HG03025 (cell line): ENCODE measurements around the gene KCNMB3.
A peak's percentile ranks its signal among the peaks of the same experiment; 100 is the strongest.
"Not testable (repeated sequence)": the region's sequence is repeated elsewhere in the genome, so short reads cannot be mapped to it uniquely, and the experiment has no call there.

Source experiments
- ATAC-seq: cut with Tn5 transposase; IDR thresholded peaks from one replicate; pipeline ENCODE4 v1.9.1; 2021; ENCODE audit warnings: mild to moderate bottlenecking, moderate library complexity; ENCODE audit not compliant: unreplicated experiment, low FRiP score

The KCNMB3 gene

DNA sequence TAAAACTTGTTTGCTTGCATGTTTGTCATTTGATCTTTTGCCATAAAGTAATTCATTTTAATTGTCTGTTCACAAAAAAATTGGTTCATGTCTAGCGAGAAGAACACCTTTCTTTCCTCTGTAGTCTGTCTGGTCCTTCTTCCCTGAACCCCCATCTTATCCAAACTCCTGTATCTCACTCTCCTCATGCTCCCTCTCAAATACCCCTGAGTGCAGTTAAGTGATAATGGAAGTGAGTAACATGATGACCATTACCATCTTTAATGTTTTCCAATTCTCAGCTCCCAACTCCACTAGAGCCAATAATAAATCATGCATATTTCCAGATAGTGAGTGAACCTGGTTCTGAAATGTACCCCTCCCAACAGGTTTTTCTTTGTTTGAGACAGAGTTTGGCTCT, 14.2 kb upstream of the KCNMB3 start:
- no peak for ATAC-seq

GRCh38 chr3:179264449-179264848, 13.5 kb upstream of the KCNMB3 start:
- no peak for ATAC-seq

- no peak for ATAC-seq
These were observed 12.2 kb upstream of the KCNMB3 start for GRCh38 chr3:179263134-179263533.

DNA sequence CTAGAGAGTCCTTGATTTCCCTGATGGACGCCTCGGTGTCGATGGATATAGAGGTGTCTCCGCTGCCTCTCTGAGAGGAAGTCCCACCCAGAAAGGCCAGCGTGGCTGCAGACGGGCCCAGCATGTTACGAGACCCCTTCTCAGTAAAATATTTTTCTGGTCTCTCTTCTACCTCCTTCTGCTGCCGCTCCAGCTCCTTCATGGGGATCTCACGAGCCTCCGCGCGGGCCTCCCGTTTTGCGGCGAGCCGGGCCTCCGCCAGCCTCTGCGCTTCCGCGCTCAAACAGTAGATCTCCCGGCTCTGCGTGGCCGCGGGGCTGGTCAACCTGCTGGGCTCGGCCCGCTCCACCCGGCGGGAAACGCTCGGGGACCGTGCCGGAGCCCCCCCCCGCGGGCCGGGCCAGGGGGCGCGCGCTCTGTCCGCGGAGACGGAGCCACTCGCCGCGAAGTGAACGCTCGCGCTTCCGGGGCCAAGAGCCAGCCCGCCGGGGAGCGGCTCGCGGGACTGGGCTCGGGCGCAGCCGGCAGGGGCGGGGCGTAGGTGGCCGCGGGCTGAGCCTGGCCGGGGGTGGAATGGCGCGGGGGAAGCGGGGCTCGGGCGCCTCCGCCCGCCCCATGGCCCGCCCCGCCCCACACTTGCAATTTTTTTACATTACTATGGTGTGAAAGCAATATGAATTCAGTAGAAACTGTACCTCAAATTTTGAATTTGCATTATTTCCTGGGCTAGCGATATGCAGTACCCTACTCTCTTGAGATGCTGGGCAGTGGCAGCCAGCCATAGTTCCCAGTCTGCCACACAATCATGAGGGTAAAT, 10.2 kb upstream of the KCNMB3 start:
- peak; percentile 72 for ATAC-seq

- ATAC-seq = not testable (repeated sequence)
These were observed 9.2 kb upstream of the KCNMB3 start for GRCh38 chr3:179259959-179260756.

DNA sequence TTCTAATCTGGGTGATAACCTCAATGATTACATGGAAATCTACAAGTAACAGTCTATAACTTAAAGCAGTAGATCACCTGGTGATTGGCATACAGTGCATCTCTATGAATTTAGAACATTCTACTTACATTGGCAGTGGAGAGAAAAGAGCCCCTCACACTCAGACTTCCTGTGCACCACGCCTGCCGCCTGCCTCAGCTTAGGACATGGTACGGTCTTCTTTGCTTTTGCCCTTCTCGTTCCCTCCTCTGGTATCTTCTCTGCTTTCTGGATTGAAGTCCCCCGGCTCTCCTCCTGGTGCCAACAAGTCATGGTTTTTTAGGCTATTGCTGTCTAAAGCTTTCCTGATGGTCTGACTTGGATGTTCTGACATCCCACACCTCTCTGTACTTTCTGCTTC, 7.9 kb upstream of the KCNMB3 start:
- no peak for ATAC-seq

DNA sequence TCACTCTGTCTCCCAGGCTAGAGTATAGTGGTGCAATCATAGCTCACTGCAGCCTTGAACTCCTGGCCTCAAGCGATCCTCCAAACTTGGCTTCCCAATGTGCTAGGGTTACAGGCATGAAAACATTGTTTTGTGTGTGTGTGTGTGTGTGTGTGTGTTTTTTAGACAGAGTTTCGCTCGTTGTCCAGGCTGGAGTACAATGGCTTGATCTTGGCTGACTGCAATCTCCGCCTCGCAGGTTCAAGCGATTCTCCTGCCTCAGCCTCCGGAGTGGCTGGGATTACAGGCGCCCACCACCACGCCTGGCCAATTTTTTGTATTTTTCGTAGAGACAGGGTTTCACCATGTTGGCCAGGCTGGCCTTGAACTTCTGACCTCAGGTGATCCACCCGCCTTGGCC, 6.8 kb upstream of the KCNMB3 start:
- not testable (repeated sequence) for ATAC-seq

GRCh38 chr3:179256813-179257212, 5.9 kb upstream of the KCNMB3 start:
- no peak for ATAC-seq

DNA sequence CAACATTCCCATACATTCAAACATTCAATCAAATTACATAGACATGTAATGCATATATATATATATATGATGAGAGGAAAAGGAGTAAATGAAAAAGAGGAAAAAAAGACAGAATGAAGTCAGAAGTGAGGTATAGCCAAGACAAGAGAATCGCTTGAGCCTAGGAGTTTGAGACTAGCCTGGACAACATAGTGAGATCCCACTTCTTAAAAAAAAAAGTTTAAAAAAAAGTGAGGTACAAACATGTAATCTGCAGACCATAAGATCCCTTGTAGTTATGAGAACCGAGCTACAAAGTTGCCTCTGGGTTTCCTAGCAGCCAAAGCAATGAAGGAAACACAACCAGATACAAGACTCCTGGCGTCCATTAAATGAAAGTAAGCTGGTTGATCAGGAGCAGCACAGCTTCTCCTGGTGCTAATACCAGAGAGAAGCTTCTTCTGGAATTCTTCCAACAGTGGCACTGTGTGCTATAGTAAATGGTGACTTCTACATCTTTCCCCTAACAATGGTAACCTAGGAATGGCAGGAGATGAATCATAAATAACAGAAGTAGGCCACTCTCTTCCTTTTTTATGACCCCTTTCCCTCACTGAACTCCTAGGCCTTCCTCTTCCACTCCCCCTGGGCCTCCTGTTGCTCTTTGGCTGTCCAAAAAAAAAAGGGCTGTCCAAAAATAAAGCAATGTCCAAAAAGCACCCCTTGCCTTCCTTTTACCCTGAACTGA, 3.5 kb downstream of the KCNMB3 start:
- no peak for ATAC-seq

DNA sequence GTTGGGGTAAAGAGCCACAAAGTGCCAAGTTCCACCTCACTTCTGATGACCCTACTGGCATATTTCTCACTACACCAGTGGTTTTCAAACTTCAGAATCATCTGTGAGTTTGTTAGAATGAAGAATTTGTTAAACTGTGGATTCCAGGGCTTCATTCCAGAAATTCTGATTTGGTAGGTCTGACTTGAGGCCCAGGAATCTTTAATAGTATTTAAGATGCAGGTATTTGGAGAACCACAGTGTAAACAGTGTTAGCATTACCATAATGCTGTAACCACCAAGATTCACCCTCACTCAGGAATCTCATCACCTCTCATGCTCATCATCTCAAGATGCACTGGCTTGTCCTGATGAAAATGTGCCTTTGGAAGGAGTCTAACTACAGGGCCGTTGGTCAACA, 6.0 kb downstream of the KCNMB3 start:
- ATAC-seq = no peak

DNA sequence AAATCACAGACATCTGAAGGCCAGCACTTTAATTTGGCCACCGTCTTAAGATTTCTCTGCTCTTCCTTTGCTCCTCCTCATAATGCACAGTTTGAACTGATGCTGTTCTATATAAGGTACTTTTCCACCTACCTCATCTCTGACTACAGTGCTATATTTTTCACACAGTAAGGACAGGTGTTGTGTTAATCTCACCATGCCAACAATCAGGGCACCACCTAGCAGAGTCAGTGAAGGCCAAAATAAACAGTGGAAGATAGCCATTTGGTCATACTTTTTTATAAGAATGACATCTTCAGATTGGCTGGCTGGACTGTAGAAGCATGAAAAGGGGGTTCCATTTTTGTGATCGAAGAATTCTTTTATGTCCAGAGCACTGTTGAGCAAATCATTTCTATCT, 8.1 kb downstream of the KCNMB3 start:
- not testable (repeated sequence) for ATAC-seq

DNA sequence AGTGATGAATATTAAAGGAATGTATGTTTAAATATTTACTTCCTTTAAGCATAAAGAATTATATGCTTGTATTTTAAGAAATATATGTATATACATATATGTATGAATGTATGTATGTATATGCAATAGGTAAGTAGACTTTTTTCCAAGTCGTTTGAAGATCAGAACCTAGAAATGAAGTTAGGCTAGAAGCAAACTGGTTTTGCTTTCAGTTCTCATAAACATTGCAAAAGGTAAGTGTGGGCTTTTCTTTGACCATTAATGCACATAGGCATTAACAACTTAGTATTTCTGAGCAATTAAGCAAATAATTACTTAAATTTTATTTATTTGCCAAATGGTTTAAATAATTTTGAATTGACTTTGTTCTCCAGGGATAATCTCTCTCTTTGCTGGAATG, 10.6 kb downstream of the KCNMB3 start:
- not testable (repeated sequence) for ATAC-seq

DNA sequence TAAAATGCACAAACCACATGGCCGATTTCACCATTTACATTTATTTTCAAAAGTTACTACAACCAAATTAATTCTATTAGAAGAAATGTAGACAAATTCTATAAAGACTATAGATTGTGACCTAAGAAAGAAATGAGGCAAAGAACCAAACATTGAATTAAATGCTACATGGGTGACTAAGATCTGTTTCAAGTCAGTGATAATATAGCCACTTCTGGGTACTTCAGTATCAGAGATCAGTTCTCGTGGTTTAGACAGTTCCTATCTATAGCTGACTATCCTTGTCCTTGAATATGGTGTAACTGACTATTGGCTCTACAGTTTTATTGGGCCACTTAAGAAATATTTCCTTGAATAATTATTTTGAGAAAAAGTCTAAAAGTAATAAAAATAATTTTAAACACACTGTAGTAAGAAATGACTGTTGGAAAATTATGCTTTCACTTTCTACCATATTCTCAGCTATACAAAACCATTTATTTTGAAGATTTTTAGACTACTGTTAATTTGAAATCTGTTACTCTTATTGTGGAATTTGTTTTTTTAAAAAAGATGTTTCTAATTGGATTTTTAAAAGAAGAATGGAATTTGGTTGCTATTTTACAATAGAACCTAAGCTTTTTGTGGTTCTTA, 14.1 kb downstream of the KCNMB3 start:
- peak; percentile 61 for ATAC-seq

- ATAC-seq = no peak
These were observed 16.7 kb downstream of the KCNMB3 start for GRCh38 chr3:179234199-179234598.

DNA sequence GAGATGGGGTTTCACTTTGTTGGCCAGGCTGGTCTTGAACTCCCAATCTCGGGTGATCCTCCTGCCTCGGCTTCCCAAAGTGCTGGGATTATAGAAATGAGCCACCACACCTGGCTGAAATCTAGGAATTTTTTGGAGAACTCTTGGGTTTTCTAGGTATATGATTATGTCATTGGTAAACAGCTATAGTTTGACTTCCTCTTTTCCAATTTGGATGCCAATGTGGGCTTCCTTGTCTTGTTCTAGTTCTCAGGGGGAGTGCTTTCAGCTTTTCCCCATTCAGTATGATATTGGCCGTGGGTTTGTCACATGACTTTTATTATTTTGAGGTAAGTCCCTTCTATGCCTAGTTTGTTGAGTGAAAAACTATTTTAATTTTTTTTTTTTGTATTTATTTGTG, 17.9 kb downstream of the KCNMB3 start:
- no peak for ATAC-seq

DNA sequence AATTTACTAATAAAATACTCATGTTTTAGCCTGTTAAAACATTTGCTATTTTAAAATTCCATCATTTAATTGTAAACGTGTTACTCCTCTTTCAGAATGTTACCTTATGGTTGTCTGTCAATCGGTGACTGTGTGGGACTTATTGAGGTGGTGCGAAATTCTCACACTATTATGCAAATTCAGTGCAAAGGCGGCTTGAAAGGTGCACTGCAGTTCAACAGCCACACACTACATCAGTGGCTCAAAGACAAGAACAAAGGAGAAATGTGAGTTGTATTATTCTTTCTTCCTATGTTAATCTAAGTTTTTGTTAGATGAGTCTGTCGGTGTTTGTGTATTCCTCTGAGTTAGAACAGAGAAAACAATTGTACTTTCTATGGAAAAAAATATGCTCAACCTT, 21.7 kb downstream of the KCNMB3 start:
- ATAC-seq = no peak

DNA sequence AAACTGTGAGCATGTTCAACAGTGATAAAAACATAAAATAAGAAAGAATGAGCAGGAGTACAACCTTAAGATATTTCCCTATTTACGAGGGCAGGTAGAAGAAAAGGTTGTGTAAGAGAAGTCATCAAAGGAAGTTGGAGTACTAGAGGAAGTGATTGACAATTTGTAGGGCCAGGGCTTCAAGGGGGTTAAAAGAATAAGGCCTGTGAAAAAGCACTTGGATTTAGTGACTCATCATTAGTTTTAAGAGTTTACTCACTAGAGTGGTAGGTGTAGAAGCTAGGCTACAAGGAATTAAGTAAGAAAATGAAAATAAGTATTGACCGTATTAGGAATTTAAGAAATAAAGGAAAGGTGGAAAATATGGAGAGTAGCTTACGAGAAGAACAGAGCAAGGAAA, 23.6 kb downstream of the KCNMB3 start:
- ATAC-seq = no peak

GRCh38 chr3:179224584-179224983, 26.3 kb downstream of the KCNMB3 start:
- no peak for ATAC-seq

DNA sequence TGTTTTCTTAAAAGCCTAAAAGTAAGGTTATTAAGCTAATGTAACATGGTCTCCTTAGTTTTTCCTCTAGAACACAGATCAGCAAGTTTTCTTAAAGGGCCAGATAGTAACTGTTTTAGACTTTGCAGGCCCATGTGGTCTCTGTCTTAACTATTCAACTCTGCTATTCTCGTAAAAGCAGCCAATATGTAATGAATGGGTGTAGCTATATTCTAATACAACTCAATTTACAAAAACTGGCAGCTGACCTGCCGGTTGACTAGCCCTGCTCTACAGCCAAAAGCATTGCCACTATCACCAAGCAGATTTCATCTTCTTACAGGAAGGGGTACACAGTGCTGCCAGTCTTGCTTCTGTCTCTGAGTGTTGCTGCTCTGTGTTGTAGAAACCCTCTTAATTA, 27.4 kb downstream of the KCNMB3 start:
- no peak for ATAC-seq

GRCh38 chr3:179218213-179218612, 32.7 kb downstream of the KCNMB3 start:
- not testable (repeated sequence) for ATAC-seq

DNA sequence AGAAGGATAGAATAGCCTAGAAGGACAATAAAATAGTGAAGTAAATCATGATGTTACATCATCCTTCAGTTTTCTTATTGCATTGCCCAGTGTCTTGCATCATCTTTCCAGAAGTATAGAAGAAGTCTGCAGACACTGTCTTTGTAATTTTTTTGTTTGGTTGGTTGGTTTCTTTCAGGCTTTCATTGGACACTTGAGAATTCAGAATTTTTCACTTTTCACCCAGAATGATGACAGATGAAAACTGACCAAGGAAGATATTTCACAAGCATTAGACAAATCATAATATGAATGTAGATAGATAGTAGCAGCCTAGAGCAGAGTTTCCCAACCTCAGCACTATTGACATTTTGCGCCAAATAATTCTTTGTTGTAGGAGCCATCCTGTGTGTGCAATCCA, 35.4 kb downstream of the KCNMB3 start:
- not testable (repeated sequence) for ATAC-seq
